NCI-H1417 (cell line): ENCODE measurements around the gene CCDC93.
"Not testable (repeated sequence)": the region's sequence is repeated elsewhere in the genome, so short reads cannot be mapped to it uniquely, and the experiment has no call there.

ENCODE experiments used
- DNase-seq, 3 experiments: peaks; one replicate each; lab custom pipeline; 2025; lab: John Stamatoyannopoulos, UW

CCDC93 gene

GRCh38 chr2:118045286-118045685 lies 31.4 kb upstream of the CCDC93 start:
- no peak for DNase-seq

GRCh38 chr2:118044854-118045253 lies 31.0 kb upstream of the CCDC93 start:
- DNase-seq = no peak

- no peak for DNase-seq
Observed at GRCh38 chr2:118044103-118044716, 30.3 kb upstream of the CCDC93 start.

GRCh38 chr2:118040891-118041290 lies 27.0 kb upstream of the CCDC93 start:
- DNase-seq = no peak

DNA sequence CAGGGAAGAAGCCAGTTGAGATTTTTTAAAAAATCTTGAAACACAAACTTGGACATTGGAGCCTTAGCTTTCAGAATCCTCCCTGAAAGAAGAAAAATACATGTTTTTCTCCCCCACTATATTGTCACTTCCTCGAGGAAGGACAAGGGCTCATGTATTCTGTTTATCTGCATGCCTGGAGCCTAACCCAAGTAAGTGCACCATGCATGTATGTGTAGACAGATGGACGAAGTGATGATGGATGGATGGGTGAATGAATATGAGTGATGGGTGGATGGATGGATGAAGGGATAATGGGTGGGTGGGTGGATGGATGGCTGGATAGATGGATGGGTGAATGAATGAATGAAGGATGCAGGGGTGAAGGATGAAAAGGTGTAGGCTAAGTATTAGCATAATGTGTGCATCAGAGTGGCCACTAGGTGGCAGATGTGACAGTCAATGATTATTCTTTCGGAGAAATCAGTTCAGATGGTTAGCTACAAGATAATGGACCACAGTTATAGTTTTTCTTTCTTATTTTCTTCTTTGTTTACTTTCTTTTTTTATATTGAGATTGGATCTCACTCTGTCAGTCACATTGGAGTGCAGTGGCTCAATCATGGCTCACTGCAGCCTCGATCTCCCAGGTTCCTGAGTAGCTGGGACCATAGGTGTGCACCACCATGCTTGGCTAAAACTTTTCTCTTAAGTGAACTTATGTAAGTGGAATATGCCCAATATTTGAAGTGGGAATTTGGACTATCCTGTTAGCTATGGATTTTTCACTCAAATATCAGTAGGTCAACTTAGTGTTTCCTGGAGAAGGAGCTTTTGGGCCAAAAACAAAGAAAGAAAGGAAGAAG lies 18.5 kb upstream of the CCDC93 start:
- DNase-seq = peak; percentile 0 to 58 (median 4)

DNA sequence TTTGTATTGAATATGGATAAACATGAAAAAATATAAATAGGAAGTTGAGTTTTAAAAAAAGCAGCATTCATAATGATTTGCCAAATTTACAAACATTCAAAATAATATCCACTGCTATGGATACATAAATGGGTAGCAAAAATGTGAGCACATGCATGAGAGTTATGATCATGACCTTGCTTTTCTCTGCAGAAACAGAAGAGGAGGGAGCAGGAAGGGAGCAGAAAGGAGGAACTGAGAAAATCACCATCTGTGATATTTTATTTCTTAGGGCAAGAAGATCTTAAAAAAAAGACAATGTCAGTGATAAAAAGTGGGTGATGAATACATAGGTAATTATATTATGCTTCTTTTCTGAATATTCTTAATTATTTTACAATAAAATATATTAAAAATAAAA lies 17.7 kb upstream of the CCDC93 start:
- DNase-seq = no peak

DNA sequence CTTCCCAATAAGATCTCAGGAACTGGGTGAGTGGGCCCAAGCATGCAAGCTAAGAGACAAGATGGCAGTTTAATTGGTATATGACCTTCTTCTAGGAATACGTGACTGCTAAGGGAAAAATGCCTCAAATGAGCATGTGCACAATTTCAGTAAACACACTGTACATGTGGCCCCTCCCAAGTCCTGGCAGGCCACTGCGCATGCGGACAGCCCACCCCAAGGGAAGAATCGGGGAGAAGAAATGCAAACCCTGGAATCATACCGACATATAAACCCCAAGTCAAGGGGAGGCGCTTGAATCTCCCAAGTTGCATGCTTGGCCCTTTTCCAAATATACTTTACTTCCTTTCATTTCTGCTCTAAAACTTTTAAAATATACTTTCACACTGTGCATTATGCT lies 15.2 kb upstream of the CCDC93 start:
- no peak for DNase-seq

DNA sequence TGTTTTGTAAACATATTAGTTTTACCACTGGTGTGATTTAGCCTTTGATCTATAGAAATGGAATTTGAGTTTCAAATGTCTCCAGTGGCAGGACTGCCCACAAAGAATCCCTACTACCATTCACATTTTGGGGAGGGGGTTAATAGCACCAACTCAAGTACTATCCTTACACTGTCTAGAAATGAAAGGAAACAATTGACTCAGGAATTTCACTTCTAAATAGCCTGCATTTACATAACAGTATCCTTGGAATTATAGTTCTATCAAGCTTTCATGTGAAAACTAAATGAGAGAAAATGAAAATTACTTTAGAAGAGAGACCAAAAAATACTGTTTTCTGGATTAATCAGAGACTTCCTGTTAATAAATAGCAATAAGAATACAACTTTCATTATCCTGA lies 7.5 kb upstream of the CCDC93 start:
- DNase-seq = no peak

DNA sequence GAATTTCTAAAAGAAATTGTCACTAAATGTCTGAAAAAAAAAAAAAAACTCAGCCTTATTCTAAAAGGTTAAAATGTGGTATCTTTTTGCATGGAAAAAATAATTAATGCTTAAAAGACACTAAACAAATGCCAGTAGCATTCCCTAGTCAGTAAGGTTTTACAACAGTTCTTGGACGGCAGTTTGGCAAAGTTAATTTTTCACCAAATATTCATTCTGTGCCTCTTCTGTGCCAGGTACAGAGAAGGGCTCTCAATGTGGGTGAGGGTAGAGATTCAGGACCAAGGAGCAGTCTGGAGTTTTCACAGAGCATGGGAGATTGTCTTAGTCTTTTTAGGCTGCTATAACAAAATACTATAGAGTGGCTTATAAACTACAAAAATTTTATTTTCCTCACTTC lies 6.0 kb upstream of the CCDC93 start:
- DNase-seq = no peak

- DNase-seq = no peak
Observed at GRCh38 chr2:118016911-118017310, 3.0 kb upstream of the CCDC93 start.

- not testable (repeated sequence) for DNase-seq
Observed at GRCh38 chr2:118015761-118016160, 1.9 kb upstream of the CCDC93 start.

DNA sequence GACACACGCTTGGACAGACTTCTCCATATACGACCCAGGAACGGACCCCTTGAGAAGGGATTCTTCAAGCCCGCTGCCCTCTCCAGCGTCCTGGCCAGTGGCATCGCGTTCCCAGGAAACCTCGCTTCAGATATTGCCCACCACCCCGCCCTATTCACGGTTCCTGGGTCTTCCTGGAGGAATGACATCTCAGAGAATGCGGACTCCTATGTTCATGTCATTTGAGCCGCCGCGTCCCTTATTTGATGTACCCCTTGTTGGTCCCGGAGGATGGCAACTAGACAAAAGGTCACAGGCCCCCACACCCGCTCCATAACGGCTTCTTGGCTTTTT lies 588 bp upstream of the CCDC93 start:
- no peak for DNase-seq

- peak; percentile 10 to 62 (median 61) for DNase-seq
Observed at GRCh38 chr2:118013221-118013723, 598 bp downstream of the CCDC93 start.

GRCh38 chr2:118012778-118013177 lies 1.1 kb downstream of the CCDC93 start:
- no peak for DNase-seq

DNA sequence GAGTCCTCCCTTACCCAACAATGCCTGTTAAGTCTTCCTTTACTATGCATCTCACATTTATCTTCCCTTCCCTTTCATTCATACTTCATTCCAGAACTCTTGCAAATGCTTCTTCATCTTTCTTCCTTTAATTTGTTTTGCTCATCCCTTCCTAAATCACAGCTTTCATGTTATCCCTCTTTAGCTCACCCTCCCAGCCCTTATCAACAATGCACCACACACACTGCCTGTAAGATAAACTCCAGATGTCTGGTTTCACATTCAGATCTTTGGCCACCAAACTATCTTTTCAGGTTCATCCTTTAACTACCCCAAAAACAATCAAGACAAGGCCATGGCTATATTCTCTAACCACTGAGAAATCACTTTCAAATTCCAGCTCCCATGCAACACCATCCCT lies 3.4 kb downstream of the CCDC93 start:
- no peak for DNase-seq

DNA sequence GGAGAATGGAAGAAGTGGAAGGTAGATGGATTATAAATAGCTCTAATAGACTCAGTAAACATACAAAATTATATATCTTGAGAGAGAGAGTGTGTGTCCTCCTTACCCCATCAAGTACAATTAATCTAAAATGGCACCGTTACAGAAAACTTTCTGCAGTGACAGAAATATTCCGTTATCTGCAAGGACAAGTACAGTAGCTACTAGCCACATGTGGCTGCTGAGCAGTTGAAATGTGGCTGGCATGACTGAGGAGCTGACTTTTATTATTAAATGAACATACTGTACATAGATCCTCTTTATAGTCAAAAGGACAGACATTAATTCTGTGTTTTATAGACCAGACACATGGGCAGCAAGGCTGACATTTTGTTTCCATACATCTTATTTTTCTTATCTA lies 7.0 kb downstream of the CCDC93 start:
- DNase-seq = no peak

DNA sequence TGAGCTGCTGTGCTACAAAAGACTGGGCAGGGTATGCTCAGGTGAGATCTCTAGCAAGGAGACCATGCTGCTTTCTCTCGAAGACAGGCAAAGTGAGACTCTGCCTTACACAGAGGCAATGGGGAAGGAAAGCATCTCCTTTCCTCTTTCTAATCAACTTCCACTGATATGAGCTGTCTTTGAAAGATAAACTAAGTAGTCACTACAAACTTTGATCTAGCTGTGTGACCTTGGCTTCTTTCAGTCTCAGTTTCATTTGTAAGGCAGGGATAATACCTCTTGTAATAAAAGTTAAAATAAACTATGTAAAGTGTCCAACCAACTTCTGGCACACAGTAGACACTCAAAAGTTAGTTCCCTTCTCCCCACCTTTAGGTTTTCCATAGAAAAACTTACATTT lies 7.5 kb downstream of the CCDC93 start:
- no peak for DNase-seq

DNA sequence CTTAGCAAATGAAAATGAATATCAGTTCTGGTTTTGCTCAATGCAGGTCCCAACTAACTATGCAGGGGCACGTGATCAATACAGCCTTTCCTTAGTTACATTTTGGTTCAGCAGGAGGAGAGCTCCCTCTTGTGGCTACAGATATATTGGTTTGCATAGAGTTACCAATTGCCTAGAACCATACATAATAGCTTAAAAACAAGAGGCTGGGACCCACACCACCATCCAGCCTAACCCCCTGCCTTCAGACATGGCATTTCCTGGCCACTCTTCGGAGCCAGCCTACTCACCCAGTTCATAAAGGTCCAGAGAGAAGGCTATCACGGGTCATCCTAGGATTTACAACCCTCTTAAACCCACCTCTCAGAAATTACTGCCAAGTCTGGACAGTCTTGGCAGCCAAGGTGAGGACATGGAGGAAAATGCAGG lies 10.5 kb downstream of the CCDC93 start:
- peak; percentile 2 to 87 (median 50) for DNase-seq

GRCh38 chr2:118000041-118000440 lies 13.8 kb downstream of the CCDC93 start:
- DNase-seq = no peak

- DNase-seq = no peak
Observed at GRCh38 chr2:117997872-117998454, 15.9 kb downstream of the CCDC93 start.

GRCh38 chr2:117996525-117996924 lies 17.3 kb downstream of the CCDC93 start:
- DNase-seq = no peak

- DNase-seq = no peak
Observed at GRCh38 chr2:117994729-117995128, 19.1 kb downstream of the CCDC93 start.

GRCh38 chr2:117989854-117990438 lies 23.9 kb downstream of the CCDC93 start:
- no peak for DNase-seq
